HG03280 (cell line): Measurements from ENCODE around the gene ROS1.

Source experiments
- ATAC-seq: cut with Tn5 transposase; IDR thresholded peaks from one replicate; pipeline ENCODE4 v1.9.1; 2021; ENCODE audit warnings: mild to moderate bottlenecking, moderate library complexity; ENCODE audit not compliant: unreplicated experiment

The ROS1 gene

DNA sequence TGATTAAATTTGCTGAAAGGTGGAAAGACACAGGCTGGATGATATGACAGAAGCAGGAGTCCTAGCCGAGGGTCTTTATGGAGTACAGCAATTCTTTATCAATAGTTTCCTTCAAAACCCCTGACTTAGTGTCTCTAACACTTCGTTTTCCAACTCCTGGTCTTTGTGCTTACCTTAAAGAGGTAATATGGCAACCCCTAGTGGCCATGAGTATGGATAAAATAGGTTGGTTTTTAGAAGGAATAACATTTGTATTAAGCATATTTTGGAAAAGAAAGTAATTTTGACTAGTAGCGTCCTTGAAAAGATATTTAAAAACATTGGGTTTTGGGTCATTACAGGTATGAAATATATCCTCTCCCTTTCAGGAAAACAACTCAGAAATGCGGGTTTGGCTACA lies 108.5 kb downstream of the ROS1 start:
- ATAC-seq, result no peak

- no peak for ATAC-seq
Observed at GRCh38 chr6:117311726-117312125, 114.0 kb downstream of the ROS1 start.

DNA sequence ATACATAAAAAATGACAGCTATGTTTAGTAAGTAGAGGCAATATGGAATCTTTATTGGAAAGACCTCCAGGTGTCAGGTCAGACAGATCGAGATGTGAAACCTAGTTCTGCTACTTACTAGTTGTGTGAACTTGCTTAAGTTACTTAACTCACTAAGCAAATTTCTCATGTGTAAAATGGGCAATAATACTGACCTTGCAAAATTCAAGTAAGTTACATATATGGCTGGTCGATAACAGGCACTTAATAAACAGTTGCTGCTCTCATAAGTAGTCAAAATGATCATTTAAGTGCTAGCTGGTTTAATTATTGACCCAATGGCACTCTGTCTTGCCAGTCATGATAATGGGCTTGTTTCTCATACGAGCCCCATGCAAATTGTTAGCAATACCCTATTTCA lies 114.4 kb downstream of the ROS1 start:
- ATAC-seq, result no peak

- no peak for ATAC-seq
Observed at GRCh38 chr6:117309611-117310010, 116.1 kb downstream of the ROS1 start.

DNA sequence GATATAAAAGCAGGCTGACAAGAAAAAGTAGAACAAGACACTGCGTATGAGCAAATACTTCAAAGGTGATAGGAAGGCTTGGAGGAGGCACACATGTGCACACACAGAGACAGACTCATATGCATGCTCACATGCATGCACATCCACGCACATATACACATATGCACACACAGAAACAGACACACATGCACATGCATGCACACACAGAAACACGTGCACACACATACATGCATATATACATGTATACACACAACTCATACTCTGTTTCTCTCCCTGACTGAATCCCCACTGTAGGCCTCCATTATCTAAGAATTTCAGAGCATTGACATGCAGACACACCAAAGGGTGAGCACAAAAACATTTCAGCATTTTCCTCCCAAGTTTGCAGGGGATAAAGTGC lies 116.7 kb downstream of the ROS1 start:
- no peak for ATAC-seq

DNA sequence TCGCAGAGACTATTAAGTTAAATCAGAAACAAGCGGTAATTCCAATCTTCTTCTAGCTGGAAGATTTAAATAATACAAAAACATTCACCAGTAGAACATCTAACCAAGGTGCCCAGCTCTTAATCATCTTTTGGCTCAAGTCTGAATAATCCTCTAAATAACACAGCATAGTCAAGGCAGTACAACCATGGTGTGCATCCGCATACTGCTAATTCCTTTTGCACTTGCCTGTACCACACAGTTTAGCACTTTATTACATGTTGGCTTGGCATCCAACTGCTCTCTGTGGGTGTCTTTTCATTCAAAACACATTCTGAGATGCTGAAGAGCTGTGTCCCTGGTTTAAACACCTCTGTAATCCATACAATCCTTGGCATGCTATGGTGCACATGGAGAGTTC lies 118.1 kb downstream of the ROS1 start:
- ATAC-seq, result no peak

DNA sequence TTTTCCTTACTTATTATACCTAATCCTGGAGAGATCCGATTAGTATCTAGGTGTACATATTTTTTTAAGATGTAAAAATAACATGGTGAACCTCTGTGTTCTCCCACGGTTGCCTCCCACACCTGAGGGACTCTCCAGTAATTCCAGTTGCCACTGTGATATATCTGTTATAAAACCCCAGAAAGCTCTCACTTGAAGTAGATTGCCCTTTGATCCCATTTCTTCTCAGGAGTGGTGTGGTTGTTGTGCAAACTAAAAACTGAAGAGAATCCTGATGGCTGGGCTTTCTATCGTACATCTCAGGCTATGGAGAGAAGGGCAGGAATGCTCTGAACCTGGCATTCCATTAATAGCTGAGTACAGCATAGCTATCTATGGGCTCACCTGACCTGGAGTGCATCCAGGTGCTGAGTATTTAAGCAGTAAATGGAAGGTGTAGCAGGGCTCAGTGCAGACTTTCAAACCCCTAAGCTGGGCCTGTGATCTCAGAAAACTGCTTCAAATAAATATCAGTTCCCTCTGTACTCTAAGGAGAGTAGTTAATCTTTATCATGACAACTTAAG lies 119.4 kb downstream of the ROS1 start:
- ATAC-seq, result no peak

- ATAC-seq, result no peak
Observed at GRCh38 chr6:117304446-117304845, 121.3 kb downstream of the ROS1 start.

GRCh38 chr6:117303323-117303722 lies 122.4 kb downstream of the ROS1 start:
- no peak for ATAC-seq

DNA sequence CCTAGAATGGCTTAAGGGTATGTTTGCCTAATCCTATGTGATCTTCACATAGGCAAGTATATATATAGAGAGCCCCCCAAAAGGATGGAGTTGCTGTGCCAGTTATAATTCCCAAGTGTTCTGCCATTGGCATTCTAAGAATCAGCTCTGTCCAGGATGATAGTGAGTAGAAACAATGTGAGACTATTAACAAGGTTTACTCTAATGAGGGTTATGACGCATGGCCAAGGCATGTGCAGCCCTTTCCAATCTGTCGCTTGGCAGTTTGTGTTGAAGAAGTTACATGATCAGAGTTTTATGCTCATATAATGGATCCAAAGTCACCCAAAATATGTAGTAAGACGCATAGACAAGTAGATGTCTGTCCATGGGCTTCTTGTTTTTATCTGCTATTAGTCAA lies 126.8 kb downstream of the ROS1 start:
- no peak for ATAC-seq

DNA sequence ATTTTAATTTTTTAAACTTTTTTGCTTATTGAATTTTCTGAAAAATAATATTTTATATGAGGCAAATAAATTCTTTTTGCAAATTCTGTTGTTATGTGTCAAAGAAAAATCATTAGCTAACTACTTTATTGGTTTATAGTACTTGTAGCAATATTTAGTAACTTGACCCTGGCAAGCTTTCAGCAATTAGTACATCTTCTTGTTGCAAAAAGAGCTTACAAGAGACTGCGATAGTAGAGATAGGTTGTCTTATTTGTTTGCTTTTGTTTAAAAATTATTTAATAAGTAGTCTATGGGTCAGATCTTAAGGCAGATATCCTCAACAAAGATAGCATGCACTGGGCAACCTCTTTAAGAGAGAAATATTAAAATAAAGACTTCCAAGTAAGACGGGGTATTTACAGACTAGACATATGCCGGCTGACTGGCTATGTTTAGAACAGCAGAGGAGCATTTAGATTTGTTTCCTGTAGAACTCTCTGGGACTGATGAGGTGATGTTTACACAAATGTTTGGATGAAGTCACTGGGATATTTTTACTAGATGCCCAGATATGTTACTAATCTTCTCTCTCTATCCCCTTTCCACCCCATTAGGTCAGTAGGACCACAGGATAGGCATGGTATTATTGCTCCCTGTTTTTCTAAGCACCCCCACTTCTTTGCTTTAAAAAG lies 135.4 kb downstream of the ROS1 start:
- no peak for ATAC-seq

- ATAC-seq, result no peak
Observed at GRCh38 chr6:117288083-117288715, 137.5 kb downstream of the ROS1 start.

DNA sequence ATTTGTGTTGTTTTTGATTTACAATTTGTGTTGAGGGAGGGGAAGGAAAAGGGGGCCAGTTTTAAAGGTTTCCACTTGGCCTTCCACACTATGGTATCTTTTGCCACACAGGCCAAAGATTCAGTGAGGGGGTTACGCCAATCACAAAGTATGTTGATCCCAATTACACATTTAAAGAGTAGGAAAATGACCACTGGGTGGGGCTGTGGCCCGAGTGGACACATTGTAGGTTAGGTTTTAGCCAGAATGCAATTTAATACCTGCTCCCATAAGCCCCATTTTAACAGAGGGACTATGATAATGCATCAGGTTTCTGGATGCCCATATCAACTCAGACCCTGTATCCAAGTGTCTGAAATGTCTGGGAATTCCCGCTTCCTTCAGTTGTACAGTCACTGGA lies 144.8 kb downstream of the ROS1 start:
- ATAC-seq, result no peak

DNA sequence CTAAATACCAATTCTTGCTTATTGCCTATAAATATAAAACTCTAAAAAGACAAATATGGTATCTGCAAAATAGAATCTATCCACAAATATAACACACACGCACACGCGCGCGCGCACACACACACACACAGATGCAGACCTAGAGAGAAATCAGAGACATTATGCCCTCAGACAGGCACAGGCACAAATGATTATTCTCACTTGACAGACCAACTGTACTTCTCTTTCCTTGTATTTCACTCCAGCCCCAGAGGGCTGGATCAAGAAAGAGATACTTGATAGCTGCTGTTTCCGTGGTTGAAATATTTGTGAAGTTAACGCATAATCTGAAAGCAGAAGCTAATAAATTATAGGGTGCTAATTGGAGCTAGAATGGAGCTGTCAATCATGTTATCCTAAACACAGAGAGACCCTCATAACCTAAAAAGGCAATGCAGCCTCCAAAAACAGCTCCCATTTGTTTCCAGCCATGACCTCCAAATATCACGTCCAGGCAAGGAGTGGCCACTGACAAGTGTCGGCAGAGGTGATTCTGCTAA lies 148.9 kb downstream of the ROS1 start:
- ATAC-seq, result no peak

DNA sequence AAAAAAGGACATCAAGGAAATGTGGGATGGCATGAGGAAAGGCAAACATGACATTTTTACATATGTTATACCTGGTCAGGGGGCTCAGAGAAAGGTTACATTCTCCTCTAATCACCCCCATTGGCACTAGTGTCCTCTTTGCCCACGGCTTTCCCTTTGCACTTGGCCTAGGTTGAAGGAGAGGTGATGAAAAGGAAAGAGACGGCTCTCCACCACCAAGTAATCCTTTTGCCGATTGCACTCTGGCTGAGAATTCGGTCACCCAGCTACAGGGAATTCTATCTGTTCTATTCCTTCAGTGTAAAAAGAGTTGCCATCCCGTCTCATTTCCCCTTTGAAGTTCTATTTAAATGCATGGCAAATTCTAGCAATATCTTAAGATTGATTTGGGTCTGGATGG lies 150.0 kb downstream of the ROS1 start:
- ATAC-seq, result no peak

GRCh38 chr6:117275205-117275604 lies 150.5 kb downstream of the ROS1 start:
- ATAC-seq, result no peak

GRCh38 chr6:117272891-117273290 lies 152.9 kb downstream of the ROS1 start:
- ATAC-seq, result no peak

- ATAC-seq, result no peak
Observed at GRCh38 chr6:117272032-117272866, 153.5 kb downstream of the ROS1 start.

DNA sequence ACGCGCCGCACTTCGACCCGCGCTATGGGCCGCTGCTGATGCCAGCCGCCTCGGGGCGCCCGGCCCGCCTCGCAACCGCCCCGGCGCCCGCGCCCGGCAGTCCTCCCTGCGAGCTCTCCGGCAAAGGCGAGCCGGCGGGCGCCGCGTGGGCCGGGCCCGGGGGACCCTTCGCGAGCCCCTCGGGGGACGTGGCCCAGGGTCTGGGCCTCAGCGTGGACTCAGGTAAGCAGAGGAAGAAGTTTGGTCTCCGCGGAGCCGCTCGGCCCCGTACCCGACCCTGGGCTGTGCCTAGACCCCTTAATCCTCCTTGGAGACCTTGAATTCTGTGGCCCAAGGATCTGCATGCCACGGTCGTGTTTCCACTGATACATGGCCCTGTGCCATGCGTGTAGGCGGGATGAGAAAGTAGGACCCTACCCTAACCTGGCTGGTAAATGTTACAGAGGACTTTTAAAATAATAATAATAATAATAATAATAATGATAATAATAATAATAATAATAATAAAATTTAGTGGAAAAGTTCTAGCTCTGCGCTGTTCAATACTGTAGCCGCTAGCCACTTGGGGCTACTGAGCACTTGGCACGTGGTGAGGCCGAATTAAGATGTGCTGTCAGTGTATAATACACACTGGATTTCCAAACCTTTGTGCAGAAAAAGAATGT lies 154.8 kb downstream of the ROS1 start:
- no peak for ATAC-seq

- no peak for ATAC-seq
Observed at GRCh38 chr6:117270055-117270842, 155.5 kb downstream of the ROS1 start.
